Dedifferentiated amniotic fluid mesenchymal stem cell (primary cell): ENCODE measurements around the gene DPH1.

Experiments used
- DNase-seq: peaks from one replicate; pipeline ENCODE4 v3.0.0-alpha.2; 2016; ENCODE audit errors: extremely low spot score

The DPH1 gene

GRCh38 chr17:2062571-2063183 is 32.7 kb downstream of the DPH1 start:
- DNase-seq: no peak

GRCh38 chr17:2063261-2064146 is 33.6 kb downstream of the DPH1 start:
- DNase-seq: no peak

GRCh38 chr17:2064147-2064489 is 34.2 kb downstream of the DPH1 start:
- DNase-seq: no peak

- DNase-seq: no peak
Measured at GRCh38 chr17:2064520-2064971, 34.6 kb downstream of the DPH1 start.

GRCh38 chr17:2064980-2065785 is 35.2 kb downstream of the DPH1 start:
- no peak for DNase-seq

GRCh38 chr17:2065949-2066400 is 36.0 kb downstream of the DPH1 start:
- no peak for DNase-seq

- DNase-seq: no peak
Measured at GRCh38 chr17:2067048-2067561, 37.2 kb downstream of the DPH1 start.

GRCh38 chr17:2067608-2068024 is 37.7 kb downstream of the DPH1 start:
- DNase-seq: no peak

GRCh38 chr17:2068031-2068518 is 38.1 kb downstream of the DPH1 start:
- no peak for DNase-seq

- no peak for DNase-seq
Measured at GRCh38 chr17:2068519-2069051, 38.6 kb downstream of the DPH1 start.

- DNase-seq: no peak
Measured at GRCh38 chr17:2070241-2071023, 40.5 kb downstream of the DPH1 start.

- no peak for DNase-seq
Measured at GRCh38 chr17:2071024-2071385, 41.1 kb downstream of the DPH1 start.

GRCh38 chr17:2071455-2072281 is 41.7 kb downstream of the DPH1 start:
- DNase-seq: no peak

GRCh38 chr17:2074919-2075318 is 45.0 kb downstream of the DPH1 start:
- no peak for DNase-seq

- DNase-seq: no peak
Measured at GRCh38 chr17:2075336-2076086, 45.6 kb downstream of the DPH1 start.

- DNase-seq: no peak
Measured at GRCh38 chr17:2076087-2076984, 46.4 kb downstream of the DPH1 start.

GRCh38 chr17:2077040-2077439 is 47.1 kb downstream of the DPH1 start:
- no peak for DNase-seq

- no peak for DNase-seq
Measured at GRCh38 chr17:2081564-2081963, 51.6 kb downstream of the DPH1 start.
